Neural cell (in vitro differentiated cells): Measurements from ENCODE around the gene GAST. TPM values are rescaled to one million over a fixed set of nuclear protein-coding genes. Genes with fewer than 3 reads are reported as not detected.

ENCODE experiments used
- H2AFZ ChIP-seq: fragments of 200-600, 300-800 bp; sonication (generic), shearing (Covaris generic); 2 replicates; pipeline ENCODE4 v1.6.0; 2014; ENCODE audit warnings: low read depth, mild to moderate bottlenecking, antibody characterized with exemption, low read length, moderate library complexity
- H3F3A ChIP-seq: fragments of 200-600 bp; shearing (Covaris generic); 2 replicates; pipeline ENCODE4 v1.6.1; 2016; ENCODE audit warnings: mild to moderate bottlenecking, moderate library complexity, mixed read lengths, antibody characterized with exemption, low read length; ENCODE audit not compliant: insufficient read depth, poor library complexity, severe bottlenecking
- H3K27ac ChIP-seq: fragments of 200-600, 300-800 bp; sonication (generic), shearing (Covaris generic); 2 replicates; pipeline ENCODE4 v1.5.1; 2014; ENCODE audit warnings: mild to moderate bottlenecking, low read length, moderate library complexity
- H3K27me3 ChIP-seq: fragments of 300-800, 200-600 bp; sonication (generic), shearing (Covaris generic); 2 replicates; pipeline ENCODE4 v1.6.0; 2014; ENCODE audit warnings: mild to moderate bottlenecking, low read depth, low read length, moderate library complexity; ENCODE audit not compliant: insufficient read depth
- H3K36me3 ChIP-seq: fragments of 300-800, 200-600 bp; sonication (generic), shearing (Covaris generic); 2 replicates; pipeline ENCODE4 v1.5.1; 2014; ENCODE audit warnings: mild to moderate bottlenecking, antibody characterized with exemption, low read length, moderate library complexity; ENCODE audit not compliant: insufficient read depth
- H3K4me2 ChIP-seq: fragments of 300-800, 200-600 bp; sonication (generic), shearing (Covaris generic); 2 replicates; pipeline ENCODE4 v1.6.0; 2014; ENCODE audit warnings: mild to moderate bottlenecking, low read length
- H3K4me3 ChIP-seq: fragments of 300-800, 200-600 bp; sonication (generic), shearing (Covaris generic); 2 replicates; pipeline ENCODE4 v1.5.1; 2014; ENCODE audit warnings: mild to moderate bottlenecking, low read length, moderate library complexity
- H3K79me2 ChIP-seq: fragments of 200-600 bp; shearing (Covaris generic); replicated peaks from 2 replicates; pipeline ENCODE4 v1.6.0; 2014; ENCODE audit warnings: mild to moderate bottlenecking, low read length, moderate library complexity; ENCODE audit not compliant: insufficient read depth
- H3K9ac ChIP-seq: fragments of 300-800, 200-600 bp; sonication (generic), shearing (Covaris generic); 2 replicates; pipeline ENCODE4 v1.6.1; 2016; ENCODE audit warnings: mild to moderate bottlenecking, low read length, mixed read lengths
- H3K9me2 ChIP-seq: fragments of 200-600 bp; shearing (Covaris generic); 2 replicates; pipeline ENCODE4 v1.6.1; 2016; ENCODE audit warnings: mild to moderate bottlenecking, low read length, mixed read lengths; ENCODE audit not compliant: insufficient read depth
- H3K9me3 ChIP-seq: fragments of 200-600, 300-800 bp; sonication (generic), shearing (Covaris generic); 2 replicates; pipeline ENCODE4 v1.6.1; 2016; ENCODE audit warnings: mild to moderate bottlenecking, mixed run types, low read length, moderate library complexity, mixed read lengths
- H4K20me1 ChIP-seq: fragments of 200-600 bp; shearing (Covaris generic); 2 replicates; pipeline ENCODE4 v1.6.1; 2016; ENCODE audit warnings: mild to moderate bottlenecking, mixed run types; ENCODE audit not compliant: insufficient read depth
- CTCF ChIP-seq: fragments of 450-650 bp; IDR thresholded peaks from 2 replicates; pipeline ENCODE4 v1.5.1; 2014; ENCODE audit warnings: antibody characterized with exemption, mild to moderate bottlenecking, moderate library complexity; ENCODE audit not compliant: poor library complexity, severe bottlenecking
- EP300 ChIP-seq: fragments of 450-650 bp; conservative IDR thresholded peaks from 2 replicates; pipeline ENCODE4 v1.6.1; 2014; ENCODE audit warnings: antibody characterized with exemption, mild to moderate bottlenecking, moderate library complexity; ENCODE audit not compliant: poor library complexity, severe bottlenecking
- EZH2 ChIP-seq: fragments of 200-600, 300-800 bp; shearing (Covaris generic), sonication (generic); IDR thresholded peaks from 2 replicates; pipeline ENCODE4 v1.6.1; 2014; ENCODE audit warnings: antibody characterized with exemption, low read length, borderline replicate concordance, mild to moderate bottlenecking; ENCODE audit not compliant: insufficient read depth, poor library complexity, severe bottlenecking
- MXI1 ChIP-seq: fragments of 450-650 bp; conservative IDR thresholded peaks from 2 replicates; pipeline ENCODE4 v1.6.1; 2014; ENCODE audit warnings: antibody characterized with exemption, mild to moderate bottlenecking; ENCODE audit not compliant: poor library complexity, severe bottlenecking
- POLR2AphosphoS5 ChIP-seq: IDR thresholded peaks from 2 replicates; pipeline ENCODE4 v1.6.1; 2012
- RAD21 ChIP-seq: fragments of 450-650 bp; conservative IDR thresholded peaks from 2 replicates; pipeline ENCODE4 v1.6.1; 2014; ENCODE audit warnings: antibody characterized with exemption, mild to moderate bottlenecking, moderate library complexity
- SMC3 ChIP-seq: fragments of 450-650 bp; conservative IDR thresholded peaks from 2 replicates; pipeline ENCODE4 v1.6.1; 2014; ENCODE audit warnings: antibody characterized with exemption, mild to moderate bottlenecking, moderate library complexity; ENCODE audit not compliant: poor library complexity
- TAF1 ChIP-seq: IDR thresholded peaks from 2 replicates; pipeline ENCODE4 v1.6.1; 2012; ENCODE audit warnings: low read depth
- polyA plus RNA-seq: library from polyadenylated mRNA; depleted of rRNA; stranded (reverse); fragments of >200 nt; gene quantifications from 2 replicates; pipeline ENCODE4 v1.2.3, GENCODE V29; 2014
- TF ChIP-seq, protein P1 (sequence below): IDR thresholded peaks from 2 replicates; pipeline ENCODE4 v1.6.1; 2012; ENCODE audit warnings: borderline replicate concordance

GAST gene
- polyA plus RNA-seq, 1 donor from 2014 or later: not detected

DNA sequence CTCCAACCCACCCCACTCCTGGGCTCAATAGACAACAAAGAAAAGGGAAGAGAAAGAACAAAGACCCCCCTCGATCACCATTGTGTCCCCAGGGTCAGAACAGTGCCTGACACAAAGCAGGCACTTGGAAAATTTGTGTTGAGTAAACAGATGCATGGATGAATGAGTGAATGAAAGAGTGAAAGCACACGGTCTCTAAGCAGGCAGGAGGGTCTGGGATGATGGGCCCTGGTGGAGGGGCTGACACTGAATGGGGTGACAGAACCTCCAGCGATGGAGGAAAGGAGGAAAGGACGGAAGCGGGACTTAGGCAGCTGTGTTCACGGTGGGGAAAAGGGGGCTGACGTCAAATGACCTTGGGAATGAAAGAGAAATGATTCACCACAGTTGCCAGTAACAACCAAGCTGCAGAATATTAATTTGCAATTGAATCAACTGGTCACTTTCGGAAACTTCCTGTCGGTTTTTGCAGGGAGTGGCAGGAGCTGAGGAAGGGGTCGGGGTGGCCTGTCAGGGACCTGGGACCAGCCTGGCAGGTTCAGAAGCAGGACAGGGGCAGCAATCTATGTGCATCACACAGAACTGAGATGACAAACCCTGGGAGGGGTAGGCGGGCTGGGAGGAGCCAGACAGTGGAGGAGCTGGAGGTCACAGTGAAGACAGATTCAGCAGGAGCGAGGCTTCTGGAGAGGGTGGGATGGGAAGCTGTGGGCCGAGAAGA is 6.7 kb upstream of the GAST start:
- Histone ChIP-seq H3K36me3 (no peaks in the 10 kb centered on the region), H3K27me3 (no peaks in the 10 kb centered on the region), H2AFZ (no peak overlapping the region), H3K4me2 (no peak overlapping the region), H3K9me3 (no peaks in the 10 kb centered on the region), H3K9ac (no peak overlapping the region), H3F3A (no peaks in the 10 kb centered on the region), H3K79me2 (no peaks in the 10 kb centered on the region), H4K20me1 (no peaks in the 10 kb centered on the region), H3K4me3 (no peak overlapping the region), H3K9me2 (no peaks in the 10 kb centered on the region), H3K27ac (no peak overlapping the region)
- TF ChIP-seq EZH2 (no peak), EP300 (no peak)

DNA sequence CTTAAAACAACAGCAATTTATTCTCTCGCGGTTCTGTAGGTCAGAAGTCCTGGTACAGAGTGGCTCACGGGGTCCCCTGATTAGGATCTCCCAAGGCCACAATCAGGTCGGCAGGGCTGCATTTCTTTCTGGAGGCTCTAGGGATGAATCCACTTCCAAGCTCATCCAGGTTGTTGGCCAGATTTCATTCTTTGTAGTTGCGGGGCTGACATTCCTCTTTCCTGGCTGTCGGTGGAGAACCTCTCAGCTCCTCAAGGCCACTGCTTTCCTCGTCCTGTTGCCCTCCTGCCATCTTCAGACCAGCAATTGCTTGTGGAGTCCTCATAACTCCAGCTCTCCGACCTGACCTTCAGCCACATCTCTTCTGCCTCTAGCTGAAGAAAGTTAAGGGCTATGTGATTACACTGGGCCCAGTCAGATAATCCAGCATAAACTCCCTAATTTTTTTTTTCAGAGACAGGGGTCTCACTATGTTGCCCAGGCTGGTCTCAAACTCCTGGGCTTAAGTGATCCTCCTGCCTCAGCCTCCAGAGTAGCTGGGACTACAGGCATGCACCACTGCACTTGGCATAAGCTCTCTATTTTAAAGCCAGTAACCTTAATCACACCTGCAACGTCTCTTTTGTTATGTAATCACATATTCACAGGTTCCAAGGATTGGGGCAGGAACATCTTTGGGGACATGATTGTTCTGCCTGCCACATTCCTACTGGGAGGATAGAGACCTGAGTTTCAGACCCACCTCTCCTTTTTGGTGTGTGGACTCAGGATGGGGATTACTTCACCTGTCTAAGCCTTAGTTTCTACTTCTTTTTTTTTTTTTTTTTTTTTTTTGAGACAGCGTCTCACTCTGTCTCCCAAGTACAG is 4.1 kb upstream of the GAST start:
- TF ChIP-seq POLR2AphosphoS5 (no peak), TAF1 (no peak), CTCF (no peak), EZH2 (no peak), EP300 (no peak), MXI1 (no peak), RAD21 (no peak), SMC3 (no peak)
- TF ChIP-seq, protein P1, sequence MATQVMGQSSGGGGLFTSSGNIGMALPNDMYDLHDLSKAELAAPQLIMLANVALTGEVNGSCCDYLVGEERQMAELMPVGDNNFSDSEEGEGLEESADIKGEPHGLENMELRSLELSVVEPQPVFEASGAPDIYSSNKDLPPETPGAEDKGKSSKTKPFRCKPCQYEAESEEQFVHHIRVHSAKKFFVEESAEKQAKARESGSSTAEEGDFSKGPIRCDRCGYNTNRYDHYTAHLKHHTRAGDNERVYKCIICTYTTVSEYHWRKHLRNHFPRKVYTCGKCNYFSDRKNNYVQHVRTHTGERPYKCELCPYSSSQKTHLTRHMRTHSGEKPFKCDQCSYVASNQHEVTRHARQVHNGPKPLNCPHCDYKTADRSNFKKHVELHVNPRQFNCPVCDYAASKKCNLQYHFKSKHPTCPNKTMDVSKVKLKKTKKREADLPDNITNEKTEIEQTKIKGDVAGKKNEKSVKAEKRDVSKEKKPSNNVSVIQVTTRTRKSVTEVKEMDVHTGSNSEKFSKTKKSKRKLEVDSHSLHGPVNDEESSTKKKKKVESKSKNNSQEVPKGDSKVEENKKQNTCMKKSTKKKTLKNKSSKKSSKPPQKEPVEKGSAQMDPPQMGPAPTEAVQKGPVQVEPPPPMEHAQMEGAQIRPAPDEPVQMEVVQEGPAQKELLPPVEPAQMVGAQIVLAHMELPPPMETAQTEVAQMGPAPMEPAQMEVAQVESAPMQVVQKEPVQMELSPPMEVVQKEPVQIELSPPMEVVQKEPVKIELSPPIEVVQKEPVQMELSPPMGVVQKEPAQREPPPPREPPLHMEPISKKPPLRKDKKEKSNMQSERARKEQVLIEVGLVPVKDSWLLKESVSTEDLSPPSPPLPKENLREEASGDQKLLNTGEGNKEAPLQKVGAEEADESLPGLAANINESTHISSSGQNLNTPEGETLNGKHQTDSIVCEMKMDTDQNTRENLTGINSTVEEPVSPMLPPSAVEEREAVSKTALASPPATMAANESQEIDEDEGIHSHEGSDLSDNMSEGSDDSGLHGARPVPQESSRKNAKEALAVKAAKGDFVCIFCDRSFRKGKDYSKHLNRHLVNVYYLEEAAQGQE: no peak
- Histone ChIP-seq H3K9me2 (no peaks in the 10 kb centered on the region), H3K4me3 (no peak overlapping the region), H3K36me3 (no peaks in the 10 kb centered on the region), H3K4me2 (no peak overlapping the region), H3K27me3 (no peaks in the 10 kb centered on the region), H2AFZ (no peak overlapping the region), H3K9ac (no peak overlapping the region), H3K9me3 (no peaks in the 10 kb centered on the region), H4K20me1 (no peaks in the 10 kb centered on the region), H3F3A (no peaks in the 10 kb centered on the region), H3K79me2 (no peaks in the 10 kb centered on the region), H3K27ac (no peak overlapping the region)
